HG02678 (cell line): ENCODE data around the gene SEPTIN8.

Source experiments
- ATAC-seq: cut with Tn5 transposase; IDR thresholded peaks from one replicate; pipeline ENCODE4 v1.9.1; 2021; ENCODE audit warnings: mild to moderate bottlenecking, moderate library complexity; ENCODE audit not compliant: unreplicated experiment

The SEPTIN8 gene, protein sequence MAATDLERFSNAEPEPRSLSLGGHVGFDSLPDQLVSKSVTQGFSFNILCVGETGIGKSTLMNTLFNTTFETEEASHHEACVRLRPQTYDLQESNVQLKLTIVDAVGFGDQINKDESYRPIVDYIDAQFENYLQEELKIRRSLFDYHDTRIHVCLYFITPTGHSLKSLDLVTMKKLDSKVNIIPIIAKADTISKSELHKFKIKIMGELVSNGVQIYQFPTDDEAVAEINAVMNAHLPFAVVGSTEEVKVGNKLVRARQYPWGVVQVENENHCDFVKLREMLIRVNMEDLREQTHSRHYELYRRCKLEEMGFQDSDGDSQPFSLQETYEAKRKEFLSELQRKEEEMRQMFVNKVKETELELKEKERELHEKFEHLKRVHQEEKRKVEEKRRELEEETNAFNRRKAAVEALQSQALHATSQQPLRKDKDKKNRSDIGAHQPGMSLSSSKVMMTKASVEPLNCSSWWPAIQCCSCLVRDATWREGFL

DNA sequence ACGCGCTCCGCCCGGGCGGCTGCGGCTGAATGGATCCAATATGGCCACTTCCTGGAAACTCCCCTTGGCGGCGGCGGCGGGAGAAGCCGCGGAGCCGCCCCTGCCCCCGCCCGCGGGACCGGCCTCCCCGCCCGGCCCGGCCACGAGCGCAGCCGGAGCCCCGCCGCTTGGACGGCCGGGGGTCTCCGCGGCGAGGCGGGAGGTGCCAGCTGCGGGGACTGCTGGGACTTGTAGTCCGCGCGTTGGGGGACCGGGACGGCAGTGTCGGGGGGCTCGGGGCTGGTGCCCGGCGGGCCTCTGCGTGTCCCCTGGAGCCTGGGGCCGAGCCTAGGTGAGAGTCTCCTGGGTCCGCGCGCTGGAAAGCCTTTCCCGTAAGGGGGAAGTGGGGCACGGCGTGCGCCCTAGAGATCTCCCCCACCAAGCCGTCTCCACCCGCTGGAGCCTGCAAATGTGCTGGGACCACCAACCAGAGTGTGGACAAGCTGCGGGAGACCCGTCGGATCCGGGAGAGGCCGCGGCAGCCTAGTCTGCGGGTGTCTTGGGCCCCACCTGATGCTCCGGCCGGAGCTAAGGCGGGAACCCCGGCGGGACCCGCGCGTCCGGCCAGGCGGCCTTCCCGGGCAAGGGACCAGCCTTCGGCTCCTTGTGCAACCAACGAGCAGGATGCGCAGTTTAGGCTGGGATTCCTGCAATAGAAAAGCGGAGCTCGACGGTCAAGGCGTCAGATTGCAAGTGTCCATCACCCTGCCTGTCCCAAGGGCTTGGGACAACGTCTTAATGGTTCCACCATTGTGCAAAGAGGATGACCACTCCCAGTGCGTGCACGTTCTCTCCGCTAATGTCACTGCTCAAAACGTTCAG, at the start of gene SEPTIN8:
Gene SEPTIN8, minus strand, starts transcription at position 31 of the 861 bp plus-strand sequence. CDS start 102 bp downstream, outside the sequence.
- peak; percentile 53 for ATAC-seq

DNA sequence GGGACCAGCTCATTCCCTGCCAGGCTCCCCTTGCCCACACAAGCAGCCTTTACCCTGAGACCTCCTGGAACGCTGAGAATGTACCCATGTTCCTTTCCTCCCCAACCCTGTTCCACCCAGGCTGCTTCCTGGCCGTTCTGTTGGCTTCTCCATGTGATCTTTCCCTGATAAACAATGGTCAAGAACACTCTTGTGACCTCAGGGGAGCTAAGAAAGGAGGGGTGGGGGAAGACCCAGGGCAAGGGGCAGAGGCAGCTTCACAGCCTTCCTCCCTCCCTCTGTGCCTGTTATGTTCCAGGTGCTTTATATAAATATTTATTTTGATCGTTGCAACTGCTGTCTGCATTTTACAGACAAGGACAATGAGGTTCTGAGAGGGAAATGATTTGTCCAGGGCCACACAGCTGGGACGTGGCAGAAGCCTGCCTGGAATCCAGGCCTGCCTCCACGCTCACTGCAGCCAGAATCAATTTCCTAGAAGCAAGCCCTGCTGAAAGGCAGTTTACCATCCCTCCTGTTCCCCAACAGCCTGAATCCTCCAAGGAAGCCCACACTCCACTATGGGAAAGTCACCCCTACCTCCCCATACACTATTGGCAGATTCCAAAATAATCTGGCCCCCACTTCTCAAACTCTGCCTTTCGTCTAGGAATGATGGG, 49.5 kb upstream of the SEPTIN8 start:
- no peak for ATAC-seq

DNA sequence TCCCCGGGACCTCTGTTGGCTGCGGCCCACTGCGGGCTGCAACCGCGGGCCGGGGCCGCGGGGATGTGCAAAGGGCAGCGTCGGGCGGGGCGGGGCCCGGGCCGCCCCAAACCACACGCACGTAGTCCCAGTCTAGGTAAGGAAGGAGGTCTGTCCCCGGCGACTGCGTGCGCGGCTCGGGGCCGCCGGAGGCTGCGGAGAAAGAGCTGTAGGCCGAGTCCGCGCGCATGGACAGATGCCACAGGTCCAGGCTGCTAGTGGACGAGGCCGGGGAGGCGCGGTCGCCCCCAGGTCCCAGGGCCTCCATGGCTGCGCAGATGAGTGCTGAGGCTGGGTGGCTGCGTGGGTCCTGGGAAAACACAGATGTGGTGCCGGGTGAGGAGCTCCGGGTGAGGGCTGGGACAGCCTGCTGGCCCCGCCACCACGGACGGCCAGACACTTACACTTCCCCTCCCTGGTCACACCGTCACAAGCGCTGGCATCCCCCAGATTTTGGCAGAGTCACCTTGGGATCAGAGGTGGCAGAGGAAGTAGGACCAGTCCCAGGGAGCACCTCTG, 48.9 kb upstream of the SEPTIN8 start:
- ATAC-seq, result no peak

DNA sequence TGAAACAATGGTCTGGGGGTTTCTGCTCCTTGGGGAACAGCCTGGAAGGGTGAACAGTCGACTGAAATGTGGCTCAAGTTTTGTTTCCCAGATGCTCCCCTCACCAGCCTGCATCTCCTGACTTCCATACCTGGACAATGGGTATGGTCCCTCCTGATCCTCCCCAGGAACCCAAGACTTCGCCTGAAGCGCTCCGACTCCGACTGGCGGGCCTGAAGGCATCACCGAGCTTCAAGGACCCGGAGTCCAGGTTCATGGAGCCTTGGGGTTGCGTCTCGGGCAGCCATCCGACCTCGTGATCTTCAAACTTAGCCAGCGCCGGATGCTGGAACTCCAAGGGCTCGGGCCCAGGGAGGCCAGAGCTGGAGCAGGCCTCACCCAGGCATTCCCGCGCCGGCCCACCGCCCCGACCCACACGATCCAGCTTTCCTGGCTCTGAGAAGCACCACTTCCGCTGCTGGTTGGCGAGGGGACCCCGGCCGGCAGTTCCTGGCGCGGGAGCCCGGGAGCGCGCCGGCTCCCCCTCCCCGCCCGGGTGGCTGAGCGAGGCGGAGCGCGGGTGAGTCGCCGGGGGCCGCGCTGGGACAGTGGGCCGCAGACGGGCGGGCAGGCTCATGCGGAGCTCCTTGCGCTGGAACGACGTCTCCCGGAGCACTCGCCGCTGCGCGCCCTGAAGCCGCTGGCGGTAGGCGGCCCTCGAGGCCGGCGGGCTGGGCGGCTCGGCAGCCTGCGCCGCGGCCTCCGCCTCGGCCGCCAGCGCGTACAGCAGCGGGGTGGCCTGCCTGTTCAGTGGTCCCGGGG, 48.2 kb upstream of the SEPTIN8 start:
- ATAC-seq, result no peak

DNA sequence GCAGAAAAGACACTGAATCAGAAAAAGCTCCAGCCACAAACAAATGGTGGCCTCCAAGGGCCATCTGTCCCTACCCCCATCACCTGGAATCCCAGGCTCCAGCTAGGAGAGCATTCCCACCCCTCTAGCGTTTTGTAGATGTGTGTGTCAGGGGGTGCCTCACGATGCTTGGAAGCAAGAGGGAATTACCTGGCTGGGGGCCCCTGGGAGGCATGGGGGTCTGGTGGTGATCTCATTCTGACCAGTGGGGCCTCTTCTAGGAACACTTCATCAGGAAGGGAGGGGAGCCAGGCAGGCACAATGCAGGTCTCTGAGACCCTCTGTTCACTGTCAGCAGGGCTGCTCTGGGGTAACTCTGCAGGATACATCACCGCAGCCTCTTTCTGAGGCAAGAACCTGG, 47.4 kb upstream of the SEPTIN8 start:
- no peak for ATAC-seq

DNA sequence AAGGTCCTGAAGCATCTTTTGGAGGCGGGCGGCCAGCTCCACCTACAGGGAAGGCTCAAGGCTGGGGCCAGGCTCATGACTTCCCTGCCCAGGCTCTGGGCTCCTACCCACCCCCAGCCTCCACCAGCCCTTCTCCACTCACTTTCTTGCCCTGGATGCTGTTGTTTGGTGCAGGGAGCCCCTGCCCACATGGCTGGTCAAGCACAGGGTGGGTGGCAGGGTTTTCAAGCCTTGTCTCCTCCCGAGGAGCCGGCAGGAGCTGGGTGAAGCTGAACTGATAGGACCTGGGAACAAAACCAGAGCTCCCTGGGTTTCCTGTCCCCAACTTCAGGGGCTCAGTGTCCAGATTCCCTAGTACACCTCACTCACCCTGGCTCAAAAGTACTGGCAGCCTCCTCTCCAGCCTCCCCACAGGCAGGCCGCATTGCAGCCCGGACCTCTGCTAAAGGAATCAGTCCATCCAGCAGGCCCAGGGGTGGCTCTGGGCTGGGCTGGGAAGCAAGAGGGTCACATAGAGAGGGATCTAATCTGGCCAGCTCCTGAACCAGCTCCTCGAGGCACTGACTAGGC, 46.5 kb upstream of the SEPTIN8 start:
- no peak for ATAC-seq

DNA sequence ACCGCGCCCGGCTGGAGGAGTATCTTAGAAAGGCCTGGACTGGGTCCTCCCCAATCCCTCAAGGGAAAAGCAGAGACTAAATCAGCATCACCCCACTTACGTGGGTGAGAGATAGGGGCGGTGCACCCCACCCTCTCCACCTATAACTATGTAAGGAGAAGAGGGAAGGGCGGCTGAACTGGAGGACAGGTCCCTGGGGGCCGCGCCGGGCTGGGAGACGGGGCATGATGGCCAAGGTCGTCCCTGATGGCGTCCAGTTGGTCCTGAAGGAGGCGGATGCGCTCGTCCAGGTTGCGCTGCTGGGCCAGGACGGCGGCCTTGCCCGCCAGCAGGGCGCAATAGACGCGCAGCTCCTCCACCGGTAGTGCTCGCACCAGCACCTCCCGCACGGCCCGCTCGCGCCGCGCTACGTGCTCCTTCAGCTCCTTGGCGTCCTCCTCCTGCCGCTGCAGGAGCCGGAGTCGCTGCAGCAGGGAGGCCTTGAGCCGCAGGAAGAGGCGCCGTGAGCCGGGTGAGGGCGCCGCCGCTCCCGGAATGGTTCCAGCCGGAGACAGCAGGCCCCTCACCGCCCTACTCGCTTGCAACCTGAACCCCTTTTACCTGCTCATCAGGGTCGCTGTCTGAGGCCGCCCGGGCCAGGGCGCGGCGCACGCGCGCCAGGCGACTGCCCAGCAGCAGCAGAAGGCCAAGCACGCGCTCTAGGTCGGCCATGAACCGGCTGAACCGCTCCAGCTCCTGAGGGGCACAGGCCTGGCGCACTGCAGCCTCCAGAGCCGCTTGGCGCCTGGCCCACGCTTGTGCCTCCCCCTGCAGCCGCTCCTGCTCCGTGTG, 45.8 kb upstream of the SEPTIN8 start:
- ATAC-seq, result no peak

DNA sequence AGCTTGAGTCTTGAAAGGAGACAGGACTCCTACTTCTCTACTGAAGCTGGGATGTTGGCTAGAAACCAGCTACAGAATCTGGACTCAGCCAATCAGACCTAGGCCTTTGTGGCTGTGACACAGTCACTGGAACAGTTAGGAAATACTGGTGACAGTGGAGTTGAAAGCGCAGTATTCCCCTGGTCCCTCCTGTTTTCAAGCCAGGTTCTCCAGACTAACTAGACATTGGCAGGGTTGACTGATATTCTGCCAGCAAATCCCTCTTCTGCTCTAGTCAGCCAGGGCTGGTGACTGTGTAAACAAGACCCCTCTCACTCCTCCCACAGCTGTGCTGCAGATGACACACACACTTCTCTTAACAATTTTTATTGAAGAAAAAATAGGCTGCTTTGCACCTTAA, 44.8 kb upstream of the SEPTIN8 start:
- ATAC-seq, result no peak

DNA sequence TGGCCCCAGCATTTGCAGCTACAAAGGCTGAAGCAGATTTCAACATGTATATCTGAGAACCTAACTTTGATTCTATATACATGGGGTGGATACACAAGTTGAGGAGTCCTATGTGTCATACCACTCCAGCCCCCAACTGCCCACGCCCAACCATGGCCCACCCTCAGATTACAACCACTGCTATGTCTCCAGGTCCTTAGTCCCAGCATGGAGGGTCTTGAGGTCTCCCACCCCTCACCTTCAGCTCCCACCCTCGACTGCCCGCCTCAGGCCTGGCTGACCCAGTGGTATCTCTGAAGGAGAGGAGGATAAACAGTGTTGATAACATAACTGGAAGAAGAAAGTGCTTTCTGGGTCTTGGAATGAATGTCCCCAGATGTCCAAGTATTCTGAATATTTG, 44.3 kb upstream of the SEPTIN8 start:
- ATAC-seq, result no peak

DNA sequence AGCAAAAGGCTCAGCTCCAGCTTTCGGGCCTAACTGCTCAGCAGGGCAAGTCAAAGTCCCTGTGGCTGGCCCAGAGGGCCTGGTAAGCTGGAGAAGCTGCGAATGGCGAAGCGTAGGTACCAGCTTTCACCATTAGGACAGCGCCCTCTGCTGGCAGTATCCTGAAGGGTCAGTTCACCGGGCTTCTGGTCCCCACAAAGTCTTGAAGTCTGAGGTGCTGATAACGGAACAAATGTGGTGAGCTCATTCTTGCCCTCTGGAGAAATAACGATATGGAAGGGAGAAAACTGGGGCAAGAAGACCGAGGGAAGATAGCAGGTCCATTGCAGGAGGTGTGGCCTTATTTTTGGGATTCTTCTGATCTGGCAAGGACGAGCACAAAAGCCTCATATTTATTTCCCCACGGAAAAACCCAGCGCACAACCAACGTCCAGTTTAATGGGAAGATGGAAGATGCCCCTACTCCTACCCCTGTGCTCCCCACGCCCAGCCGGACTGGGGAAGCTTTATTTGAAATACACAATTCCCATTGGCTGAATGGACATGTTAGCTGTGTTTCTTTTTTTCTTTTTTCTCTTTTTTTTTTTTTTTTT, 43.2 kb upstream of the SEPTIN8 start:
- peak; percentile 78 for ATAC-seq

DNA sequence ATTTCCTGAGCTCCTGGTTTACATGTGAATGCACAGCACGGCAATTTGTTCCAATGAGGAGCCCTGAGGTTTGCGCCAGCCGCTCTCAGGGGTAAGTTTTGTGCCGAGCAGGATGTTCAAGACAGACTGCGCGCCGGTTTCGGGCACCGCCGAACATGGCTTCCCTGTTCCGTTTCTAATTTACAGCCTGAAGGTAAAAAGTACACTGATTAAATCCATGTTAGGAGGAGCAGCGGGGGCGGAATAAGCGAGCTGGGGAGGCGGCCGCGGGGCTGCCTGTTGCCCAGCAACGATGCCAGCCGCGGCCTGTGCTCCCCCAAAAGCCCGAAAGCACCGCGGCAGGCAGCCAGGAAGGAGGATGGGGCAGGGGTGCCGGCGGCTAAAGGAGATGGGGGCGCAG, 42.4 kb upstream of the SEPTIN8 start:
- ATAC-seq, result no peak

DNA sequence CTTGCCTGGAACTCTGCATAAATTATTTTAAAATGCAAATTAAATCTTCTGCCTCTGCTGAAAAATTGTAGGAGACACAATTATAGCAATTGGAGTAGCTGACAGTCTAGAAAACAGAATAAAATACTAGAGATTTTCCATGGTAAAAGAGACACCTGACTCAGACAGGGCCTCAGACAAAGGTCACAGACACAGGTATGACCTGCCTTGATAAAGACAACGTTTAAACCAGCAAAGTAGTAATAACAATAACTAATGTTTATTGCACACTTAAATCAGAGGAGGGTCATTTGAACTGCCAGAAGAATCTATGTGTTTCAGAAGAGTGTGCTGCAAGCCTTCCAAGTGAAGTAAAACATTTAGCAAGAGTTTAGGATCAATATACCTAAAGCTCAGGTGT, 40.0 kb upstream of the SEPTIN8 start:
- no peak for ATAC-seq

DNA sequence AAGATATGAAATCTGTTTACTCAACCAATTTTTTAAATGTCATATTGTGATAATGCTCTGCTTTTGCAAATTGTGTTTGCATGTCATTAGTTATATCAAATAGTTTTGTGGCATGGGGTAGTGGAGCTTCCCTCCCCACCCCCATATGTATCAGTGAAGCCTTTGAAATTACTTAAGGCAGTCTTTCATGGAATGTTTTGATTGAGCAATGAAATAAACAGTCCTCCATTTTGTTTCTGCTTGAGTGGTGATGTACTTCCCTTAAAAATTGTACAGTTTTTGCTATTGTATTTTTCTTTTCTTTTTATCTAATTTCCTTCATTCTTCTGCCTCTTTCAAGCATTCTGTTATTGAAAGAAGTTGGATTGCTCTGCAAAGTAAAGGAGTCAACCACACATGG, 39.5 kb upstream of the SEPTIN8 start:
- ATAC-seq, result no peak

DNA sequence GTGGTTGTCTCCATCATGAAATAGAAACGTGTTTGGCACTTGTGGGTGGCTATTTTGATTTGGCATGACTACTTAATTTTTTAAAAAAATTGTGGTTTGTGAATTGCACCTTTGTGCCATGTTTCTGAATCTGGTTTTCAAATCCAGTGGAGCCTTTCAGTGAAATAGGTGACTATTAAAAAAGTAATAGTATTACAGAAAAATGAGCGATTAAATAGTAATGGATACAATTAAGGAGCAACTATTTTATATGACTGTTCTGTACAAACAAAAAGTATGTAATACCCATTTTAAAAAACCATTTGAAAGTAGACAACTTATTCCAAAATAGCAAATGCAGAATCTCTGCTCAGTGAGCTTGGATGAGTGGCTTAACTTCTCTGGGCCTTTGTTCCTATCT, 39.0 kb upstream of the SEPTIN8 start:
- no peak for ATAC-seq

DNA sequence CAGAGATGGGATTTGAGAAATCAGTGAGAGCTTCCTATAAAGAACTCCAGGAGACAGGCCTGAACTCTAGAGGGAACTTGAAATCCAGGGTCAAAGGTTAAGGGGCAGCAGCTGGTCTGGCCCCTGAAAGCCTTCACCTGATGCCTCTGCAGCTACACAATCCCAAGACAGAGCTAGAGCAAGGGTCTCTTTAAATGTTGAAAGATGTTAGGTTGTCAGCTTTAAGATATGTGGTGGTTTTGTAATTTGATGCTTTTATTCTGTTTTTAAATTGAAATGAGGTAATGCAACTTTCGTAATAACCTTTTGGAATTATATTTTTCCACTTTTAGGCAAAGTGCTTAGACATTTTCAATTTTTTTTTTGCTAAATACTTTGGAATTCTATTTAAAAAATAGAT, 38.4 kb upstream of the SEPTIN8 start:
- no peak for ATAC-seq

DNA sequence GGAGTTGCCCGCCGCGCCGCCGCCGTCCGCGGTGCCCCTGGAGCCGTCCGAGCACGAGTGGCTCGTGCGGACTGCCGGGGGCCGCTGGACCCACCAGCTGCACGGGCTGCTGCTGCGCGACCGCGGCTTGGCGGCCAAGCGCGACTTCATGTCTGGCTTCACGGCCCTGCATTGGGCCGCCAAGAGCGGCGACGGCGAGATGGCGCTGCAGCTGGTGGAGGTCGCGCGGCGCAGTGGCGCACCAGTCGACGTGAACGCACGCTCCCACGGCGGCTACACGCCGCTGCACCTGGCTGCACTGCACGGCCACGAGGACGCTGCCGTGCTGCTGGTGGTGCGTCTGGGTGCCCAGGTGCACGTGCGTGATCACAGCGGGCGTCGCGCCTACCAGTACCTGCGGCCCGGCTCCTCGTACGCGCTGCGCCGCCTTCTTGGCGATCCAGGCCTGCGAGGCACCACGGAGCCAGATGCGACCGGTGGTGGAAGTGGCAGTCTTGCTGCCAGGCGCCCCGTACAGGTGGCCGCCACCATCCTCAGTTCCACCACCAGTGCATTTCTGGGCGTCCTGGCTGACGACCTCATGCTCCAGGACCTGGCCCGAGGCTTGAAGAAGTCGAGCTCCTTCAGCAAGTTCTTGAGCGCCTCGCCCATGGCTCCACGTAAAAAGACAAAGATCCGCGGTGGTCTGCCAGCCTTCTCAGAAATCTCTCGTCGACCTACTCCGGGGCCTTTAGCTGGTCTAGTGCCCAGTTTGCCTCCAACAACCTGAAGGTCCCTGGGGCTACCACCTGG, 37.7 kb upstream of the SEPTIN8 start:
- ATAC-seq, result no peak

DNA sequence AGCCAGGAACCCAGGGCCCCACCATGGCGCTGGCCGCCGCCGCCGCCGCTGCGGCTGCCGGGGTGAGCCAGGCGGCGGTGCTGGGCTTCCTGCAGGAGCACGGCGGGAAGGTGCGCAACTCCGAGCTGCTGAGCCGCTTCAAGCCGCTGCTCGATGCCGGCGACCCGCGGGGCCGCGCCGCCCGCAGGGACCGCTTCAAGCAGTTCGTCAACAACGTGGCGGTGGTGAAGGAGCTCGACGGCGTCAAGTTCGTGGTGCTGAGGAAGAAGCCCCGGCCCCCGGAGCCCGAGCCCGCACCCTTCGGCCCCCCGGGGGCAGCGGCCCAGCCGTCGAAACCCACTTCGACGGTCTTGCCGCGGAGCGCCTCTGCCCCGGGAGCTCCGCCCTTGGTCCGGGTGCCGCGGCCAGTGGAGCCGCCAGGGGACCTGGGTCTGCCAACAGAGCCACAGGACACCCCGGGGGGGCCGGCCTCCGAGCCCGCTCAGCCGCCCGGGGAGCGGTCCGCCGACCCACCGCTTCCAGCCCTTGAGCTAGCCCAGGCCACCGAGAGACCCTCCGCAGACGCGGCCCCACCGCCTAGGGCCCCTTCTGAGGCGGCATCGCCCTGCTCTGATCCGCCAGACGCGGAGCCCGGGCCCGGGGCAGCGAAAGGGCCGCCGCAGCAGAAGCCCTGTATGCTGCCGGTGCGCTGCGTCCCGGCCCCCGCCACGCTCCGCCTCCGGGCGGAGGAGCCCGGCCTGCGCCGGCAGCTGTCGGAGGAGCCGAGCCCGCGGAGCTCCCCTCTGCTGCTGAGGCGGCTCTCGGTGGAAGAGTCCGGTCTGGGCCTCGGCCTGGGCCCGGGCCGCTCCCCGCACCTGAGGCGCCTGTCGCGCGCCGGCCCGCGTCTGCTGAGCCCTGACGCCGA, 36.8 kb upstream of the SEPTIN8 start:
- peak; percentile 33 for ATAC-seq
